Peyer's patch (tissue), 4 donors: ENCODE measurements around the gene RPS2.

ENCODE experiments used
- POLR2A ChIP-seq, 2 donors: fragments of 450-650 bp; IDR thresholded peaks; one replicate each; pipeline ENCODE4 v1.5.1; 2017; ENCODE audit warnings: antibody characterized with exemption in 2 of 2, mild to moderate bottlenecking in 2 of 2, moderate library complexity in 2 of 2
- TF ChIP-seq, protein P1 (sequence below), 6 experiments: fragments of 450-650 bp in 4 of 6; fragments of 200-600 bp in 2 of 6; sonication (generic) in 1 of 6; IDR thresholded peaks; one replicate each; pipeline ENCODE4 v1.5.1; 2017 to 2019; ENCODE audit warnings: antibody characterized with exemption in 6 of 6, mild to moderate bottlenecking in 3 of 6, moderate library complexity in 1 of 6

DNA sequence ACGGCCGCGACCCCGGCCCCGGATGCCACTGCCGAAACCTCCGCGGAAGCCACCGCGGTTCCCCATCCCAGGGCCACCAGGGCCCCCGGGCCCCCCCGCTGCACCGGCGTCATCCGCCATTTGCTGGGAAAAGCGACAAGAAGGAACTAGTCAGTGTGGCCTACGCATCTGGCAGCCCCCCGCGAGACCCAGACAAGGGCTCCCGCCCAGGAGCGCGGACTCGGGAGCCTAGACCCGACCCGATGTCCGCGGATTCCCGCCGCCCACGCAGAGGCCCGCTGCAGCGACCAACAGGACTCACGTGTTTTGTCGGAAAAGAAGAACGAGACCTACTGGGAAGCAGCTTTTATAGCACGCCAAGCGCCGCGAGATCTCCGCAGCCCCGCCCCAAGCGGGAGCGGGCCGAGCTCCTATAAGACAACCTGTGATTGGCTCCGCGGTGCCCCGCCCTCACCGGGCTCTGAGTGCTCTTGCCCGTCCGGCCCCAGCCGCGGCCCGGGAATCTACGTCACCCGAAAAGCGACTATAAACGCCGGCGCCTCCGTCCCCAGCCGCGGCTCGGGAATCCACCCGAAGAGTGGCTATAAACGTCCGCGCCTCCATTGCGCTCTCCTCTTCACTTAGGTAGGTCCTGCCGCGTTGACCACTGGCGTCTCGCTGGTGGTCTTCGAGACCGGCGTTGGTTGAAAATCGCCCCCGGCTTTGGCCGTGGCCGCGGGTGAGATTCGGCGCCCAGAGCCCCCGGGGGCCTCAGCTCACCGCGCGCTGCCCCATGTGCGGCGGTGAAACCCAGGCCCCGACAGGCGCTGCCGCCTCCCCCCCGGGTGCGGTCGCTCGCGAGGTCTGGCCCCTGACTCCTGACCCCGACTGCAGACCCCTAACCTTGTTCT, at the start of gene RPS2:
- TF ChIP-seq, protein P1, sequence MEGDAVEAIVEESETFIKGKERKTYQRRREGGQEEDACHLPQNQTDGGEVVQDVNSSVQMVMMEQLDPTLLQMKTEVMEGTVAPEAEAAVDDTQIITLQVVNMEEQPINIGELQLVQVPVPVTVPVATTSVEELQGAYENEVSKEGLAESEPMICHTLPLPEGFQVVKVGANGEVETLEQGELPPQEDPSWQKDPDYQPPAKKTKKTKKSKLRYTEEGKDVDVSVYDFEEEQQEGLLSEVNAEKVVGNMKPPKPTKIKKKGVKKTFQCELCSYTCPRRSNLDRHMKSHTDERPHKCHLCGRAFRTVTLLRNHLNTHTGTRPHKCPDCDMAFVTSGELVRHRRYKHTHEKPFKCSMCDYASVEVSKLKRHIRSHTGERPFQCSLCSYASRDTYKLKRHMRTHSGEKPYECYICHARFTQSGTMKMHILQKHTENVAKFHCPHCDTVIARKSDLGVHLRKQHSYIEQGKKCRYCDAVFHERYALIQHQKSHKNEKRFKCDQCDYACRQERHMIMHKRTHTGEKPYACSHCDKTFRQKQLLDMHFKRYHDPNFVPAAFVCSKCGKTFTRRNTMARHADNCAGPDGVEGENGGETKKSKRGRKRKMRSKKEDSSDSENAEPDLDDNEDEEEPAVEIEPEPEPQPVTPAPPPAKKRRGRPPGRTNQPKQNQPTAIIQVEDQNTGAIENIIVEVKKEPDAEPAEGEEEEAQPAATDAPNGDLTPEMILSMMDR (IDR thresholded peaks at IDR 0.05), result no peak
- peak; percentile 94 to 96 for TF ChIP-seq POLR2A (IDR thresholded peaks at IDR 0.05)
